SU-DHL-6 (cell line): Measurements from ENCODE around the gene ADAD2.

Experiments
- EZH2phosphoT487 ChIP-seq: fragments of 200-600 bp; sonication (generic), shearing (Covaris generic); conservative IDR thresholded peaks from 2 replicates; pipeline ENCODE4 v1.6.1; 2018; ENCODE audit warnings: mild to moderate bottlenecking, antibody characterized with exemption, low read length, moderate library complexity, mixed read lengths
- TF ChIP-seq, protein P1 (sequence below): fragments of 200-600 bp; sonication (generic); IDR thresholded peaks from one replicate; pipeline ENCODE4 v1.5.1; 2017; ENCODE audit warnings: antibody characterized with exemption, mild to moderate bottlenecking, low read length, moderate library complexity; ENCODE audit not compliant: insufficient read depth, poor library complexity, severe bottlenecking

GRCh38 chr16:84161037-84161436, 29.9 kb upstream of the ADAD2 start:
- TF ChIP-seq, protein P1, sequence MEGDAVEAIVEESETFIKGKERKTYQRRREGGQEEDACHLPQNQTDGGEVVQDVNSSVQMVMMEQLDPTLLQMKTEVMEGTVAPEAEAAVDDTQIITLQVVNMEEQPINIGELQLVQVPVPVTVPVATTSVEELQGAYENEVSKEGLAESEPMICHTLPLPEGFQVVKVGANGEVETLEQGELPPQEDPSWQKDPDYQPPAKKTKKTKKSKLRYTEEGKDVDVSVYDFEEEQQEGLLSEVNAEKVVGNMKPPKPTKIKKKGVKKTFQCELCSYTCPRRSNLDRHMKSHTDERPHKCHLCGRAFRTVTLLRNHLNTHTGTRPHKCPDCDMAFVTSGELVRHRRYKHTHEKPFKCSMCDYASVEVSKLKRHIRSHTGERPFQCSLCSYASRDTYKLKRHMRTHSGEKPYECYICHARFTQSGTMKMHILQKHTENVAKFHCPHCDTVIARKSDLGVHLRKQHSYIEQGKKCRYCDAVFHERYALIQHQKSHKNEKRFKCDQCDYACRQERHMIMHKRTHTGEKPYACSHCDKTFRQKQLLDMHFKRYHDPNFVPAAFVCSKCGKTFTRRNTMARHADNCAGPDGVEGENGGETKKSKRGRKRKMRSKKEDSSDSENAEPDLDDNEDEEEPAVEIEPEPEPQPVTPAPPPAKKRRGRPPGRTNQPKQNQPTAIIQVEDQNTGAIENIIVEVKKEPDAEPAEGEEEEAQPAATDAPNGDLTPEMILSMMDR: no peak
- no peak for TF ChIP-seq EZH2phosphoT487
